GM18907 (cell line): ENCODE measurements around the gene STK4.
"Not testable (repeated sequence)": the region's sequence is repeated elsewhere in the genome, so short reads cannot be mapped to it uniquely, and the experiment has no call there.

Experiments
- ATAC-seq: cut with Tn5 transposase; IDR thresholded peaks from one replicate; pipeline ENCODE4 v1.9.1; 2021; ENCODE audit warnings: mild to moderate bottlenecking, moderate library complexity; ENCODE audit not compliant: unreplicated experiment

STK4 gene

GRCh38 chr20:44981736-44982406, 15.6 kb downstream of the STK4 start:
- ATAC-seq = no peak

GRCh38 chr20:44983093-44983674, 16.9 kb downstream of the STK4 start:
- ATAC-seq = no peak

GRCh38 chr20:44988631-44989171, 22.4 kb downstream of the STK4 start:
- no peak for ATAC-seq

GRCh38 chr20:44990425-44990824, 24.1 kb downstream of the STK4 start:
- no peak for ATAC-seq

- ATAC-seq = no peak
These were observed 24.6 kb downstream of the STK4 start for GRCh38 chr20:44990957-44991356.

GRCh38 chr20:44993343-44993742, 27.0 kb downstream of the STK4 start:
- ATAC-seq = no peak

- no peak for ATAC-seq
These were observed 30.9 kb downstream of the STK4 start for GRCh38 chr20:44997171-44997570.

- no peak for ATAC-seq
These were observed 31.4 kb downstream of the STK4 start for GRCh38 chr20:44997668-44998067.

GRCh38 chr20:45008521-45009049, 42.3 kb downstream of the STK4 start:
- ATAC-seq = no peak

GRCh38 chr20:45010399-45010828, 44.1 kb downstream of the STK4 start:
- ATAC-seq = no peak

- no peak for ATAC-seq
These were observed 44.8 kb downstream of the STK4 start for GRCh38 chr20:45011108-45011526.

- no peak for ATAC-seq
These were observed 46.5 kb downstream of the STK4 start for GRCh38 chr20:45012682-45013302.

GRCh38 chr20:45014131-45014530, 47.8 kb downstream of the STK4 start:
- not testable (repeated sequence) for ATAC-seq

GRCh38 chr20:45014671-45015415, 48.5 kb downstream of the STK4 start:
- no peak for ATAC-seq

- ATAC-seq = no peak
These were observed 49.9 kb downstream of the STK4 start for GRCh38 chr20:45016089-45016671.

- ATAC-seq = no peak
These were observed 51.0 kb downstream of the STK4 start for GRCh38 chr20:45017281-45017680.

- ATAC-seq = no peak
These were observed 51.5 kb downstream of the STK4 start for GRCh38 chr20:45017857-45018256.

GRCh38 chr20:45019027-45019761, 52.9 kb downstream of the STK4 start:
- no peak for ATAC-seq

GRCh38 chr20:45019762-45020123, 53.4 kb downstream of the STK4 start:
- no peak for ATAC-seq

GRCh38 chr20:45020236-45020886, 54.0 kb downstream of the STK4 start:
- no peak for ATAC-seq
